H9 (cell line): ENCODE data around the gene POU3F3. TPM values are rescaled to one million over a fixed set of nuclear protein-coding genes. Genes with fewer than 3 reads are reported as not detected.

Source experiments
- DNase-seq: peaks from one replicate; pipeline ENCODE4 v3.0.0-alpha.2; 2017
- H2AFZ ChIP-seq: one replicate; pipeline ENCODE4 v1.6.1; 2013; ENCODE audit warnings: mild to moderate bottlenecking, low read length, control low read depth, moderate library complexity
- H2AK5ac ChIP-seq: 2 replicates; pipeline ENCODE4 v1.6.1; 2013; ENCODE audit warnings: low read length, control low read depth, mixed read lengths; ENCODE audit not compliant: insufficient read length
- H2BK120ac ChIP-seq: one replicate; pipeline ENCODE4 v1.6.1; 2013; ENCODE audit warnings: low read depth, mild to moderate bottlenecking, low read length, control low read depth, inconsistent platforms; ENCODE audit not compliant: poor library complexity, severe bottlenecking
- H2BK12ac ChIP-seq: 2 replicates; pipeline ENCODE4 v1.6.1; 2013; ENCODE audit warnings: low read length, control low read depth, mixed read lengths, low read depth; ENCODE audit not compliant: insufficient read length
- H2BK15ac ChIP-seq: 2 replicates; pipeline ENCODE4 v1.6.1; 2013; ENCODE audit warnings: low read depth, low read length, control low read depth
- H2BK20ac ChIP-seq: one replicate; pipeline ENCODE4 v1.6.1; 2013; ENCODE audit warnings: low read depth, mild to moderate bottlenecking, low read length, control low read depth, inconsistent platforms; ENCODE audit not compliant: poor library complexity, severe bottlenecking
- H2BK5ac ChIP-seq: 2 replicates; pipeline ENCODE4 v1.6.1; 2013; ENCODE audit warnings: low read length, control low read depth, mixed read lengths; ENCODE audit not compliant: insufficient read length
- H3K14ac ChIP-seq: 2 replicates; pipeline ENCODE4 v1.6.1; 2013; ENCODE audit warnings: low read length, control low read depth; ENCODE audit not compliant: insufficient read depth
- H3K18ac ChIP-seq: 2 replicates; pipeline ENCODE4 v1.6.1; 2013; ENCODE audit warnings: low read depth, mild to moderate bottlenecking, mixed read lengths, low read length, control low read depth; ENCODE audit not compliant: insufficient read length
- H3K23ac ChIP-seq: 2 replicates; pipeline ENCODE4 v1.6.1; 2013; ENCODE audit warnings: low read length, control low read depth, mixed read lengths, low read depth; ENCODE audit not compliant: insufficient read length
- H3K23me2 ChIP-seq: 2 replicates; pipeline ENCODE4 v1.6.1; 2013; ENCODE audit warnings: low read depth, mild to moderate bottlenecking, mixed read lengths, low read length, control low read depth; ENCODE audit not compliant: insufficient read length, poor library complexity, severe bottlenecking
- H3K27ac ChIP-seq: 2 replicates; pipeline ENCODE4 v1.5.1; 2013; ENCODE audit warnings: low read length, control low read depth, mixed read lengths, low read depth; ENCODE audit not compliant: insufficient read length
- H3K27me3 ChIP-seq: 2 replicates; pipeline ENCODE4 v1.6.1; 2013; ENCODE audit warnings: low read length, control low read depth, inconsistent platforms; ENCODE audit not compliant: insufficient read depth
- H3K4ac ChIP-seq: 2 replicates; pipeline ENCODE4 v1.6.1; 2013; ENCODE audit warnings: low read depth, mild to moderate bottlenecking, control low read depth, inconsistent platforms, low read length, moderate library complexity
- H3K4me1 ChIP-seq: 2 replicates; pipeline ENCODE4 v1.6.1; 2013; ENCODE audit warnings: low read length, control low read depth, inconsistent platforms; ENCODE audit not compliant: insufficient read depth
- H3K4me2 ChIP-seq: 2 replicates; pipeline ENCODE4 v1.6.1; 2013; ENCODE audit warnings: low read length, control low read depth, mixed read lengths; ENCODE audit not compliant: insufficient read length, insufficient read depth
- H3K56ac ChIP-seq: 2 replicates; pipeline ENCODE4 v1.6.1; 2013; ENCODE audit warnings: low read depth, mild to moderate bottlenecking, mixed read lengths, low read length, control low read depth; ENCODE audit not compliant: insufficient read length
- H3K79me1 ChIP-seq: 2 replicates; pipeline ENCODE4 v1.6.1; 2013; ENCODE audit warnings: low read depth, mild to moderate bottlenecking, moderate library complexity, low read length, control low read depth, inconsistent platforms; ENCODE audit not compliant: insufficient read depth, poor library complexity, severe bottlenecking
- H3K79me2 ChIP-seq: 2 replicates; pipeline ENCODE4 v1.6.1; 2013; ENCODE audit warnings: low read length, control low read depth, inconsistent platforms; ENCODE audit not compliant: insufficient read depth
- H3K9ac ChIP-seq: 2 replicates; pipeline ENCODE4 v1.6.1; 2013; ENCODE audit warnings: low read length, control low read depth, mixed read lengths; ENCODE audit not compliant: insufficient read length; ENCODE audit errors: extremely low read depth
- H3K9me3 ChIP-seq: one replicate; pipeline ENCODE4 v1.6.1; 2013; ENCODE audit warnings: low read depth, low read length, inconsistent platforms; ENCODE audit not compliant: control insufficient read depth
- H3T11ph ChIP-seq: one replicate; pipeline ENCODE4 v1.6.1; 2013; ENCODE audit warnings: mild to moderate bottlenecking, low read length, control low read depth, inconsistent platforms
- H4K20me1 ChIP-seq: one replicate; pipeline ENCODE4 v1.6.1; 2013; ENCODE audit not compliant: control insufficient read depth, insufficient read length, insufficient read depth
- H4K5ac ChIP-seq: 2 replicates; pipeline ENCODE4 v1.6.1; 2013; ENCODE audit warnings: low read depth, mild to moderate bottlenecking, mixed read lengths, low read length, control low read depth; ENCODE audit not compliant: insufficient read length
- H4K8ac ChIP-seq: replicated peaks from 2 replicates; pipeline ENCODE4 v1.6.1; 2013; ENCODE audit warnings: low read length, control low read depth, mixed read lengths, low read depth; ENCODE audit not compliant: insufficient read length
- H4K91ac ChIP-seq: 2 replicates; pipeline ENCODE4 v1.6.1; 2013; ENCODE audit warnings: low read depth, mild to moderate bottlenecking, moderate library complexity, mixed read lengths, low read length, control low read depth; ENCODE audit not compliant: insufficient read length
- H3K27ac Mint-ChIP-seq, 3 experiments: 2 replicates in 2 of 3; 3 replicates in 1 of 3; pipeline ENCODE4 v1.8.0; 2020 to 2021; ENCODE audit warnings: mixed read lengths in 3 of 3, mild to moderate bottlenecking in 1 of 3, moderate library complexity in 1 of 3
- H3K27me3 Mint-ChIP-seq: 2 replicates; pipeline ENCODE4 v1.8.0; 2021; ENCODE audit warnings: low read depth, mild to moderate bottlenecking, moderate library complexity, mixed read lengths
- H3K36me3 Mint-ChIP-seq, 3 experiments: 2 replicates in 2 of 3; 3 replicates in 1 of 3; pipeline ENCODE4 v1.8.0; 2020 to 2021; ENCODE audit warnings: low read depth in 3 of 3, mixed read lengths in 3 of 3; ENCODE audit not compliant: insufficient read depth in 1 of 3
- H3K4me1 Mint-ChIP-seq, 2 experiments: 2 replicates each; pipeline ENCODE4 v1.8.0; 2020; ENCODE audit warnings: mixed read lengths in 2 of 2
- H3K4me3 Mint-ChIP-seq, 2 experiments: 2 replicates in 1 of 2; 3 replicates in 1 of 2; pipeline ENCODE4 v1.8.0; 2020 to 2021; ENCODE audit warnings: mild to moderate bottlenecking in 2 of 2, mixed read lengths in 2 of 2, moderate library complexity in 1 of 2
- H3K9me3 Mint-ChIP-seq, 2 experiments: 2 replicates in 1 of 2; 3 replicates in 1 of 2; pipeline ENCODE4 v1.8.0; 2020; ENCODE audit warnings: mild to moderate bottlenecking in 2 of 2, mixed read lengths in 2 of 2, moderate library complexity in 1 of 2
- WGBS: extraction: QIAGEN DNeasy Blood & Tissue Kit; methylation state at CpG from one replicate; pipeline ENCODE4 v1.1.7; 2013; ENCODE audit warnings: missing lambda C conversion rate, low lambda C conversion rate, mixed read lengths; ENCODE audit not compliant: insufficient read length; ENCODE audit errors: extremely low coverage; 5-methylcytosine and 5-hydroxymethylcytosine counted together
- total RNA-seq: library from RNA; stranded (reverse); gene quantifications from 2 replicates; pipeline ENCODE4 v1.2.1, GENCODE V29; 2021
- TF ChIP-seq, protein P1 (sequence below): fragments of 200-600 bp; sonication (generic); conservative IDR thresholded peaks from 3 replicates; pipeline ENCODE4 v1.8.0; 2021; ENCODE audit warnings: antibody characterized with exemption, mild to moderate bottlenecking

Gene POU3F3
- total RNA-seq, 1 experiment from 2014 or later: not detected

GRCh38 chr2:104902317-104902716, 48.4 kb downstream of the POU3F3 start:
- Histone ChIP-seq H3K79me2 (no peaks in the 10 kb centered on the region), H2AFZ (no peak overlapping the region), H3K4me2 (no peak overlapping the region), H3K4ac (no peak overlapping the region), H2BK20ac (no peak overlapping the region), H3K9me3 (no peaks in the 10 kb centered on the region), H3K14ac (no peak overlapping the region), H3K27ac (no peak overlapping the region), H3K9ac (no peak overlapping the region), H2BK12ac (no peak overlapping the region), H4K8ac (no peak overlapping the region), H2BK120ac (no peak overlapping the region), H4K91ac (no peak overlapping the region), H3K18ac (no peak overlapping the region), H3K23ac (no peak overlapping the region), H2AK5ac (no peak overlapping the region), H4K5ac (no peak overlapping the region), H3T11ph (no peak overlapping the region), H3K23me2 (no peaks in the 10 kb centered on the region), H2BK15ac (no peak overlapping the region), H3K4me1 (0 out of 2 replicates have a peak, but pooled peaks cover 2% of the 10 kb centered on the region), H3K56ac (no peak overlapping the region), H2BK5ac (no peak overlapping the region), H3K27me3 (0 out of 2 replicates have a peak, but pooled peaks cover 2% of the 10 kb centered on the region), H3K79me1 (no peaks in the 10 kb centered on the region), H4K20me1 (no peaks in the 10 kb centered on the region)
- H3K27me3 Mint-ChIP-seq: peaks cover 2% of the 10 kb centered on the region; the same call in 1 of the 2 replicates
- DNase-seq: no peak
- TF ChIP-seq, protein P1, sequence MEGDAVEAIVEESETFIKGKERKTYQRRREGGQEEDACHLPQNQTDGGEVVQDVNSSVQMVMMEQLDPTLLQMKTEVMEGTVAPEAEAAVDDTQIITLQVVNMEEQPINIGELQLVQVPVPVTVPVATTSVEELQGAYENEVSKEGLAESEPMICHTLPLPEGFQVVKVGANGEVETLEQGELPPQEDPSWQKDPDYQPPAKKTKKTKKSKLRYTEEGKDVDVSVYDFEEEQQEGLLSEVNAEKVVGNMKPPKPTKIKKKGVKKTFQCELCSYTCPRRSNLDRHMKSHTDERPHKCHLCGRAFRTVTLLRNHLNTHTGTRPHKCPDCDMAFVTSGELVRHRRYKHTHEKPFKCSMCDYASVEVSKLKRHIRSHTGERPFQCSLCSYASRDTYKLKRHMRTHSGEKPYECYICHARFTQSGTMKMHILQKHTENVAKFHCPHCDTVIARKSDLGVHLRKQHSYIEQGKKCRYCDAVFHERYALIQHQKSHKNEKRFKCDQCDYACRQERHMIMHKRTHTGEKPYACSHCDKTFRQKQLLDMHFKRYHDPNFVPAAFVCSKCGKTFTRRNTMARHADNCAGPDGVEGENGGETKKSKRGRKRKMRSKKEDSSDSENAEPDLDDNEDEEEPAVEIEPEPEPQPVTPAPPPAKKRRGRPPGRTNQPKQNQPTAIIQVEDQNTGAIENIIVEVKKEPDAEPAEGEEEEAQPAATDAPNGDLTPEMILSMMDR: no peak
- no peaks in the 10 kb centered on the region for H3K36me3 Mint-ChIP-seq
- no peak overlapping the region for H3K4me3 Mint-ChIP-seq
- H3K27ac Mint-ChIP-seq: no peak overlapping the region
- H3K4me1 Mint-ChIP-seq: peaks cover 2 to 13% of the 10 kb centered on the region in 2 experiments; a peak in 3 of 4 replicates
- H3K9me3 Mint-ChIP-seq: no peaks in the 10 kb centered on the region
- WGBS: no CpG with 5 or more reads among the region's 6 CpGs

Other genes with a start within 250 kb of the POU3F3 start
- 58.1 and 60.0 TPM in 2 replicates for gene MRPS9, start 184.0 kb downstream of the POU3F3 start, total RNA-seq